Measurements from ENCODE around the gene KDM5A.

KDM5A gene

GRCh38 chr12:256225-256624 lies 132.9 kb downstream of the KDM5A start:
- DNase-seq (ENCODE audit: low read depth), result no peak
- no peak overlapping the region for H3K4me3 ChIP-seq (ENCODE audit: control insufficient read depth, low read depth, low read length)
- TF ChIP-seq CTCF (conservative IDR thresholded peaks at IDR 0.05; ENCODE audit: control insufficient read depth, insufficient read depth, low read depth, low read length), result no peak

GRCh38 chr12:254912-255311 lies 134.2 kb downstream of the KDM5A start:
- H3K4me3 ChIP-seq (ENCODE audit: control insufficient read depth, low read depth, low read length), result no peak overlapping the region
- TF ChIP-seq CTCF (conservative IDR thresholded peaks at IDR 0.05; ENCODE audit: control insufficient read depth, insufficient read depth, low read depth, low read length), result no peak

GRCh38 chr12:254039-254438 lies 135.1 kb downstream of the KDM5A start:
- no peak for TF ChIP-seq CTCF (conservative IDR thresholded peaks at IDR 0.05; ENCODE audit: control insufficient read depth, insufficient read depth, low read depth, low read length)
- DNase-seq (ENCODE audit: low read depth), result no peak
- H3K4me3 ChIP-seq (ENCODE audit: control insufficient read depth, low read depth, low read length), result no peak overlapping the region

More at GRCh38 chr12:254912-255311, 134.2 kb downstream of the KDM5A start:
- no peak for DNase-seq (ENCODE audit: low read depth)

GRCh38 chr12:253116-253831 lies 135.8 kb downstream of the KDM5A start:
- no peak for DNase-seq (ENCODE audit: low read depth)
- TF ChIP-seq CTCF (conservative IDR thresholded peaks at IDR 0.05; ENCODE audit: control insufficient read depth, insufficient read depth, low read depth, low read length), result no peak
- H3K4me3 ChIP-seq (ENCODE audit: control insufficient read depth, low read depth, low read length), result no peak overlapping the region

- H3K4me3 ChIP-seq (ENCODE audit: control insufficient read depth, low read depth, low read length), result no peak overlapping the region
- TF ChIP-seq CTCF (conservative IDR thresholded peaks at IDR 0.05; ENCODE audit: control insufficient read depth, insufficient read depth, low read depth, low read length), result no peak
- DNase-seq (ENCODE audit: low read depth), result no peak
Measured at GRCh38 chr12:252636-253035, 136.5 kb downstream of the KDM5A start.

GRCh38 chr12:247271-247670 lies 141.8 kb downstream of the KDM5A start:
- no peak for DNase-seq (ENCODE audit: low read depth)
- H3K4me3 ChIP-seq (ENCODE audit: control insufficient read depth, low read depth, low read length), result no peak overlapping the region
- TF ChIP-seq CTCF (conservative IDR thresholded peaks at IDR 0.05; ENCODE audit: control insufficient read depth, insufficient read depth, low read depth, low read length), result no peak
